HG03064 (cell line): ENCODE results near the gene PDE4DIP.
"Not testable (repeated sequence)": the region's sequence is repeated elsewhere in the genome, so short reads cannot be mapped to it uniquely, and the experiment has no call there.

Experiments
- ATAC-seq: cut with Tn5 transposase; IDR thresholded peaks from one replicate; pipeline ENCODE4 v1.9.1; 2021; ENCODE audit warnings: low read depth; ENCODE audit not compliant: unreplicated experiment

The PDE4DIP gene

GRCh38 chr1:148868924-148869633, 24.9 kb downstream of the PDE4DIP start:
- not testable (repeated sequence) for ATAC-seq

- ATAC-seq, result not testable (repeated sequence)
Measured at GRCh38 chr1:148869634-148869961, 25.4 kb downstream of the PDE4DIP start.

- not testable (repeated sequence) for ATAC-seq
Measured at GRCh38 chr1:148874408-148875388, 30.5 kb downstream of the PDE4DIP start.

- not testable (repeated sequence) for ATAC-seq
Measured at GRCh38 chr1:148879812-148880416, 35.7 kb downstream of the PDE4DIP start.

GRCh38 chr1:148881261-148881660, 37.0 kb downstream of the PDE4DIP start:
- not testable (repeated sequence) for ATAC-seq

GRCh38 chr1:148885219-148885618, 41.0 kb downstream of the PDE4DIP start:
- not testable (repeated sequence) for ATAC-seq

- ATAC-seq, result not testable (repeated sequence)
Measured at GRCh38 chr1:148886293-148886692, 42.1 kb downstream of the PDE4DIP start.

GRCh38 chr1:148888597-148888996, 44.4 kb downstream of the PDE4DIP start:
- ATAC-seq, result not testable (repeated sequence)

GRCh38 chr1:148889267-148890074, 45.2 kb downstream of the PDE4DIP start:
- ATAC-seq, result not testable (repeated sequence)

GRCh38 chr1:148890075-148890568, 45.9 kb downstream of the PDE4DIP start:
- ATAC-seq, result not testable (repeated sequence)

- not testable (repeated sequence) for ATAC-seq
Measured at GRCh38 chr1:148894360-148895352, 50.4 kb downstream of the PDE4DIP start.

GRCh38 chr1:148900026-148900425, 55.8 kb downstream of the PDE4DIP start:
- not testable (repeated sequence) for ATAC-seq

- ATAC-seq, result not testable (repeated sequence)
Measured at GRCh38 chr1:148900691-148901090, 56.5 kb downstream of the PDE4DIP start.

GRCh38 chr1:148901150-148901952, 57.1 kb downstream of the PDE4DIP start:
- ATAC-seq, result not testable (repeated sequence)

- not testable (repeated sequence) for ATAC-seq
Measured at GRCh38 chr1:148901953-148902341, 57.7 kb downstream of the PDE4DIP start.

GRCh38 chr1:148909219-148909826, 65.1 kb downstream of the PDE4DIP start:
- ATAC-seq, result not testable (repeated sequence)

GRCh38 chr1:148911303-148911928, 67.2 kb downstream of the PDE4DIP start:
- ATAC-seq, result not testable (repeated sequence)
